Measurements from ENCODE around the gene FCER2.

The FCER2 gene

GRCh38 chr19:7732045-7732444 is 30.1 kb upstream of the FCER2 start, which contains the start of gene CLEC4G:
Gene CLEC4G, minus strand, starts transcription at chr19:7732110. Its CDS starts 8 bp downstream, at chr19:7732102.
- no peak for DNase-seq (ENCODE audit: low spot score)

- DNase-seq (ENCODE audit: low spot score) = no peak
Measured at GRCh38 chr19:7731615-7732014, 29.7 kb upstream of the FCER2 start.

DNA sequence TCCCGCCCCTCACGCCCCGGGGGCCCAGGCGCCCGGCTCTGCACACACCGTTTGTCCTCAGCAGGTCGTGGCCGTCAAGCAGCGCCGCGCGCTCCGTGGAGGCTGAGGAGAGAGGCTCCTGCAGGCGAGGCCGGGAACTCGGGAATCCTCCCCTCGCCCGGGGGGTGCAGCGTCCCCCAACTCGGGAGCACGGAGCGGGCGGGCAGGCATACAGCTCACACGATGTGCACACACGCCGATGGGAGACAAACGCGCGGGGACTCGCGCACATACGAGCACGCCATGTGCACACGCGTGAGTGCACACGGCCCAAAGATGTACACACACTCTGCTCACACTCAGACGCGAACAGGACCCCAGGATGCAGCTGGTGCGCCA is 29.3 kb upstream of the FCER2 start:
- DNase-seq (ENCODE audit: low spot score) = no peak

DNA sequence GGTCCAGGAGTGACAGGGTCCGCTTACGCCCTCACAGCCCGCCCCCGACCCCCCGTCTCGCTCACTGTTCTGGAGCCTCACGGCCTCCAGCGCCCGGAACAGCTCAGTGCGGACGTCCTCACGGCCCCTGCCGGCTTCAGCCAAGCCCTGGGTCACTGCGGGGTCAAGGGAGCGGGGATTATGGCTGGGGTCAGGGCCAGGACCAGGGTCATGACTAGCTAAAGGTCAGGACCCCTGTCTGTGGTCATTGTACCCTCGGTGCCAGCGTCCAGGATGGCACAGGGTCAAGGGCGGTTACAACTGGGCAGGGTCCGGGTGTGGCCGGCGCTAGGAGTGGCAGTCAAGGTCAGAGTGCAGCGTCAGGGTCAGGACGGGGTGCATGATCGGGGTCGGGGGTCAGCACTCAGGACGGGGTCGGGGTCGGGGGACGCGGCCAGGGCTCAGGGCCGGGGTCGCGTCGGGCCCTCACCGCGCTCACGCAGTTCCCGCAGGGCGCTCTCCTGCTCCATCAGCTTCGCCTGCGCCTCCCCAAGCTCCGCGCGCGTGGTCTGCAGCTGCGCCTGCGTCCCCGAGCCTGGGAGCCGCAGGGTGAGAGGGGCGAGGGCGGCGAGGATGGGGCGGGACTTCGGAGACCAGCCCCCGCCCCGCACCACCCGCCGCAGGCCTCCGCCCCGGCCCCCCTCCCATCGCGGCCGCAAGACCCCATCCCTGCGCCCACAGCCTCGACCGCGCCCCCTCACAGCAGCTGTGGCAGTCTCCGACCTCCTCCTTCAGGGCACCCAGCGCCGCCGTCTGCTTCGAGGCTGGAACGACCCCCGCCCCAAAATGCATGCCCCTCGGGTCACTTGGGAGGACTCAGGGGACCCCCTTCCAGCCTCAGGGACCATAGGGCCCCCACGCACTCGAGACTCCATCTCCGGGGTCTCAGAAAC is 28.6 kb upstream of the FCER2 start:
- no peak for DNase-seq (ENCODE audit: low spot score)

DNA sequence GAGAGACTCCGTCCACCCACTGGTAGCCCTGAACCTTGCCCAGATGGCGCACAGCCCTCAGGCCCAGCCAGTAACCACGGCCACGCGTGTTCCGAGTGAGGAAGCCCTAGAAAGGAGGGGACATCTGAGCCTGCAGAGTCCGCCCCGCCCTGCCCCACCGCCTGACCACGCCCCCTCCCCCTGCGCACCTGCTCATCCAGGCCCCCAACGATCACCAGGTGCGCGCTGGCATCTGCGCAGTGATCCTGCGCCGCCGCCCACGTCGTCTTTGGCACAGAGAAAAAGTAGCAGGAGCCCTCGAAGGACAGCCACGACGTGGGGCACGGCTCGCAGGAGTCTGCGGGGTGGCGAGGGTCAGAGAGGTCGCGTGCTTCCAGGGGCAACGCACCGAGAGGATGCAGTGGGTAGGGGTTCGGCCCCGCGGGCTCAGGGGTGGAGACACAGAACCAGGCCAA is 27.9 kb upstream of the FCER2 start:
- no peak for DNase-seq (ENCODE audit: low spot score)

- DNase-seq (ENCODE audit: low spot score) = no peak
Measured at GRCh38 chr19:7729211-7729610, 27.3 kb upstream of the FCER2 start.

GRCh38 chr19:7725791-7726190 is 23.9 kb upstream of the FCER2 start:
- no peak for DNase-seq (ENCODE audit: low spot score)

DNA sequence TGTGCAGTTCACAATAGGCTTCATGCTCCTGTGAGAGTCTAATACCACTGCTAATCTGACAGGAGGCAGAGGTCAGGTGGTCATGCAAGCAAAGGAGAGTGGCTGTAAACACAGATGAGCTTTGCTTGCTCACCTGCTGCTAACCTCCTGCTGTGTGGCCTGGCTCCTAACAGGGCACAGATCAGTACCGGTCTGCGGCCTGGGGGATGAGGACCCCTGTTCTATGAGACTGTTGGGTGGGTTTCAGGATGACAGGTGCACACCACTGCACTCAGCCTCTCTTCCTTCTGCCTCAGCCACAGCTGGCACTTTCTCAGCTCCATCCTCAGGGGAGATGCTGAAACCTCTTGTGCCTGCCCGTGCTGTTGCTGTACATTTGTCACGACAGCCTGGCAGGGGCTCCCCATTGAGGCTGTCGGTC is 20.3 kb upstream of the FCER2 start:
- no peak for DNase-seq (ENCODE audit: low spot score)

DNA sequence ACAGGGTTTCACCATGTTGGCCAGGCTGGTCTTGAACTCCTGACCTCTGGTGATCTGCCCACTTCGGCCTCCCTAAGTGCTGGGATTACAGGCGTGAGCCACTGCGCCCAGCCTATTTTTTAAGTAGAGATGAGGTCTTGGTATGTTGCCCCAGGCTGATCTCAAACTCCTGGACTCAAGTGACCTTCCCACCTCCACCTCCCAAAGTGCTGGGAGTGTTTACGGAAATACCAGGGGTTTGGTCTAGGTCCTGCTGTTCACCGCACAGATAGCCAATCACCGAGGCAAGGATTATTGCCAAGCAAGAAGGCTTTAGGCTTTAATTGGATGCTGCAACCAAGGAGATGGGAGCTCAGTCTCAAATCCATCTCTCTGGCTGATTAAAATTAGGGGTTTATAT is 18.4 kb upstream of the FCER2 start:
- no peak for DNase-seq (ENCODE audit: low spot score)

DNA sequence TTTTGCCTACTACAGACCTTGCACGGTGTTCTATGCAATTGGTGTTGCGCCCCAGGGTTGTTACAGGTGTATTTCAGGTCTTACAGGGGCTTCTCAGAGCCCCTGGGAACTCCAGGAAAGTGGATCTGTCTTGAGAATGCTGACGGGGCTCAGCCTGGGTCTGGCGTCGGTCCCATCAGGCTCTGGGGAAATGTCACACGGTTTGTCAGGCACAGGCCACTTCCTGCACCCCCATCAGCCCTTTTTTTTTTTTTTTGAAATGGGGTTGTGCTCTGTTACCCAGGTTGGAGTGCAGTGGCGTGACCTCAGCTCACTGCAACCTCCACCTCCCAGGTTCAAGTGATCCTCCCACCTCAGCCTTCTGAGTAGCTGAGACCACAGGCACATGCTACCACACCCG is 16.7 kb upstream of the FCER2 start:
- no peak for DNase-seq (ENCODE audit: low spot score)

GRCh38 chr19:7716762-7717161 is 14.8 kb upstream of the FCER2 start:
- DNase-seq (ENCODE audit: low spot score) = no peak

- DNase-seq (ENCODE audit: low spot score) = no peak
Measured at GRCh38 chr19:7715671-7716070, 13.7 kb upstream of the FCER2 start.

GRCh38 chr19:7710616-7711015 is 8.7 kb upstream of the FCER2 start:
- no peak for DNase-seq (ENCODE audit: low spot score)

DNA sequence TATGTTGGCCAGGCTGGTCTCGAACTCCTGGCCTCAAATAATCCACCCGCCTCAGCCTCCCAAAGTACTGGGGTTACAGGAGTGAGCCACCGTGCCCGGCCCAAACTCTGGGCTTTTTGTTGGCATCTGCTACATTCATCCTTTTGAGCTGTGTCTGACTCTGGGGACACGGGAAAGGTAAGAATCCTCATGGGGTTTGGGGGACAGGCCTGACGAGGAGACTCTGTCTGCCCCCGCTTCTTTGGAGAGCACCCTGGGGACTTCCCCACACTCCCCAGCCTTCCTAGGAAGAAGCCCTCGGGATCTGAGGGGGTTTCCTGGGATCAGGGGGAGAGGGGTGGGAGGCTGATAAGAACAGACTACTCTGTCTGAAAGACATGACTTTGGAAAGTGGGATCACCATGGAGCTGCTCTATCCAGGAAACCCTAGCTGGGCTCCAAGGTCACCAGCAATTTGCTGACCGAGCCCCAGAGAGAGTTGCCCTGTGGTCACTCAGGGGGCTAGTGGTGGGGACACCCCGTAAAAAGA is 8.1 kb upstream of the FCER2 start:
- DNase-seq (ENCODE audit: low spot score) = no peak

DNA sequence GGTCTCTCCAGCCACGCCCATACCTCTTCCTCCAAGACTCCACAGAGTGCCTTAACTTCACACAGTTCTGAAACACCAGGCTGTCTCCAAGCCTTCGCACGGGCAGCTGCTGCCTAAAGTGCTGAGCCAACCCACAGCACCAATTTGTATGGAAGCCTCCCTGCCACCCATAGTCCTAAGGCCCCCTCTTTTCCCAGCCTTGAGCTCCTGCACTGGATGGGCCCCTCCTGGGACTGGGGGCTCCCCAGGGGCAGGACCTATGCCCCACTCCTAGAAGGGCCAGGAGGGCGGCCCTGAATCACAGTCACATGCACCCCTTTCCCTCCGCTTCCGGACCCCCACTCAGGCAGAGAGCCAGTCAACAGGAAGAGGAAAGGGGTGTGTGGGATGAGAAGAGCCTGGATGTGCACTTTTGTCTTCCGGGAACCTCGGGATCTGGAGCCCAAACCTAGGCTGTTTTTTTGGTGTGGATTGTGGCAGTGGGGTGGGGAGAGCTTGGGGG is 5.1 kb upstream of the FCER2 start:
- no peak for DNase-seq (ENCODE audit: low spot score)

- DNase-seq (ENCODE audit: low spot score) = no peak
Measured at GRCh38 chr19:7706188-7706954, 4.4 kb upstream of the FCER2 start.

DNA sequence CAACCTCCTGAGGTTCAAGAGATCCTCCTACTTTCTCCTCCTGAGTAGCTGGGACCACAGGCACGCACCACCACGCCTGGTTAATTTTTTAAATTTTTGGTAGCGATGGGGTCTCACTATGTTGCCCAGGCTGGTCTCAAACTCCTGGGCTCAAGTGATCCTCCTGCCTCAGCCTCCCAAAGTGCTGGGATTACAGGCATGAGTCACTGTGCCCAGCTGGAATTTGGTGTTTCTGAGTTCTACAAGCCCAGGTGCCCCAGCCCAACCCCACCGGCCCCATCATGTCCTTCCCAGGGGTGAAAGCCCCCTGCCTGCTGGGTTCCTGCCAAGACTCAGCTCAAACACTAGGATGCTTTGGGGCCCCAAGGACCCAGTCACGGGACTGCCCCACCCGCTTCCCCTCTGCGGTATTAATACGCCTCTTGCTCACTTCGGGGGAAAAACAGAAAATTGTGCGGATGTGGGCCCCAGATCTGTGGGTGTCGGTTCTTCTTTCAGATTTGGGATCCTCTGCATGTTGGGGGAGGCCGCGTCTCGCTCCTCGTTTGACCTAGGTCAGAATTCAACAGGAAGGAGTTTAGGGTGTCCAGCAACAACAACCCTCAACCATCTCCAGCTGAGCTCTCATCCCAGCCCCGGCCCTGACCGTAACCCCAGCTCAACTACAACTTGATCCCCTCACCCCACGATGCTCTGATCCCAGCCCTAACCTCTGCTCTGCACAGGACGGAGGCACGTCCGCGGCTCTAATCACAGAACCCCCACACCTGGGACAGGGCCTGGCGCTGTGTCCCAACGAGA is 3.7 kb upstream of the FCER2 start:
- peak; percentile 73 for DNase-seq (ENCODE audit: low spot score)

DNA sequence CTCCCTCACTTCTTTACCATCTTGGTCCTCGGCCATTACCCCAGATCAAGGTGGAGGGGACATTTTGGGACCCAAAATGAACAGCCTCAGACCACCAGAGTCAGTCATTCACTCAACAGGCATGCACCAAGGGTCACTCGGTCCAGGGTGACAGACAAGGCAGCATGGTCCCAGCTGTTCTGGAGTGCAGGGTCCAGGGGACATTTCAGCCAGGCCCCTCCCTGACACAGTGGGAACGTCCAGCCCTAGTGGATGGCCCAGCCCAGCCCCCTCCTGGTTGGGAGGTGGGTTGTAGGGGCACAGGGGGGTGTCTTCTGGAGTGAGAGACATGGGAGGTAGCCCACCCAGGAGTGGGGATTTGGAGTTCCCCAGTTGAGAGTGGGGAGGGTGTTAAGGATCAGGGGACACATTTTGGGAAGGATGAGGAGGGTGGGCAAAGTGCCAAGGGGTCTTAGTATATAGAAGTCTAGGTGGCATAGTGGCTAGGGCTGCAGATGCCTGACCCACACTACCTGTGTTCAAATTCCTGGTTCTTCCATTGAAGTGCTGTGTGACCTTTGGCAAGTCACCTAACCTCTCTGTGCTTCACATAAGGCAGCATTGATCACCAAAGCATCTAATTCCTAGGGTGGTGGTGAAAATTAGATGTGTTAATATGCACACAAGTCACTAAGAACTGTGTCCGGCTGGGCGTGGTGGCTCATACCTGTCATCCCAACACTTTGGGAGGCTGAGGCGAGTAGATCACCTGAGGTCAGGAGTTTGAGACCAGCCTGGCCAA is 2.5 kb upstream of the FCER2 start:
- no peak for DNase-seq (ENCODE audit: low spot score)

- no peak for DNase-seq (ENCODE audit: low spot score)
Measured at GRCh38 chr19:7703332-7703731, 1.4 kb upstream of the FCER2 start.

- DNase-seq (ENCODE audit: low spot score) = no peak
Measured at GRCh38 chr19:7701049-7701653, 780 bp downstream of the FCER2 start.

Data from activated CD4-positive, alpha-beta T cell treated with anti-CD3 and anti-CD28 coated beads, Interleukin-2, Interleukin-4, amounts not matched to agents 100 ng/mL and 50 ng/mL, durations not matched to agents 16 hours and 8 hours (primary cell).